Activated naive CD4-positive, alpha-beta T cell treated with anti-CD3 and anti-CD28 coated beads, Interleukin-2, amount 50 U/mL, for 24 hours (primary cell): ENCODE data around the gene DCHS1.

ENCODE experiments used
- H3K27ac Mint-ChIP-seq: one replicate; pipeline ENCODE4 v1.8.0; 2021; ENCODE audit warnings: mild to moderate bottlenecking, mixed read lengths
- H3K27me3 Mint-ChIP-seq: one replicate; pipeline ENCODE4 v1.8.0; 2021; ENCODE audit warnings: mixed read lengths
- H3K36me3 Mint-ChIP-seq: one replicate; pipeline ENCODE4 v1.8.0; 2021; ENCODE audit warnings: mixed read lengths
- H3K4me1 Mint-ChIP-seq: one replicate; pipeline ENCODE4 v1.8.0; 2021; ENCODE audit warnings: mixed read lengths
- H3K4me3 Mint-ChIP-seq: one replicate; pipeline ENCODE4 v1.8.0; 2021; ENCODE audit warnings: mild to moderate bottlenecking, mixed read lengths
- H3K9me3 Mint-ChIP-seq: one replicate; pipeline ENCODE4 v1.8.0; 2021; ENCODE audit warnings: mixed read lengths

Gene DCHS1

GRCh38 chr11:6579681-6580080 is 75.9 kb downstream of the DCHS1 start:
- H3K4me3 Mint-ChIP-seq, result no peak overlapping the region
- H3K36me3 Mint-ChIP-seq, result peaks cover 31% of the 10 kb centered on the region
- H3K27me3 Mint-ChIP-seq, result no peaks in the 10 kb centered on the region
- peaks cover 17% of the 10 kb centered on the region for H3K9me3 Mint-ChIP-seq
- peaks cover 3% of the 10 kb centered on the region for H3K4me1 Mint-ChIP-seq
- no peak overlapping the region for H3K27ac Mint-ChIP-seq

GRCh38 chr11:6578134-6578533 is 77.5 kb downstream of the DCHS1 start:
- no peak overlapping the region for H3K27ac Mint-ChIP-seq
- H3K36me3 Mint-ChIP-seq, result peaks cover 18% of the 10 kb centered on the region

GRCh38 chr11:6576471-6577373 is 78.9 kb downstream of the DCHS1 start:
- no peak overlapping the region for H3K27ac Mint-ChIP-seq
- no peaks in the 10 kb centered on the region for H3K9me3 Mint-ChIP-seq
- H3K4me3 Mint-ChIP-seq, result no peak overlapping the region
- peaks cover 9% of the 10 kb centered on the region for H3K36me3 Mint-ChIP-seq
- peaks cover 3% of the 10 kb centered on the region for H3K4me1 Mint-ChIP-seq
- H3K27me3 Mint-ChIP-seq, result no peaks in the 10 kb centered on the region

More at GRCh38 chr11:6578134-6578533, 77.5 kb downstream of the DCHS1 start:
- Mint-ChIP-seq H3K27me3 (no peaks in the 10 kb centered on the region), H3K4me1 (peaks cover 3% of the 10 kb centered on the region), H3K9me3 (peaks cover 5% of the 10 kb centered on the region), H3K4me3 (no peak overlapping the region)

GRCh38 chr11:6574816-6575715 is 80.5 kb downstream of the DCHS1 start:
- Mint-ChIP-seq H3K4me1 (no peaks in the 10 kb centered on the region), H3K27ac (no peak overlapping the region), H3K36me3 (peaks cover 4% of the 10 kb centered on the region), H3K27me3 (no peaks in the 10 kb centered on the region), H3K9me3 (no peaks in the 10 kb centered on the region), H3K4me3 (no peak overlapping the region)

GRCh38 chr11:6572215-6572614 is 83.4 kb downstream of the DCHS1 start:
- peaks cover 7% of the 10 kb centered on the region for H3K36me3 Mint-ChIP-seq
- no peak overlapping the region for H3K4me3 Mint-ChIP-seq
- H3K27ac Mint-ChIP-seq, result no peak overlapping the region
- H3K4me1 Mint-ChIP-seq, result no peaks in the 10 kb centered on the region
- H3K27me3 Mint-ChIP-seq, result no peaks in the 10 kb centered on the region
- H3K9me3 Mint-ChIP-seq, result no peaks in the 10 kb centered on the region

GRCh38 chr11:6571434-6572008 is 84.1 kb downstream of the DCHS1 start:
- peaks cover 7% of the 10 kb centered on the region for H3K36me3 Mint-ChIP-seq
- no peak overlapping the region for H3K27ac Mint-ChIP-seq
- no peaks in the 10 kb centered on the region for H3K27me3 Mint-ChIP-seq
- H3K4me1 Mint-ChIP-seq, result no peaks in the 10 kb centered on the region
- no peak overlapping the region for H3K4me3 Mint-ChIP-seq
- no peaks in the 10 kb centered on the region for H3K9me3 Mint-ChIP-seq
